ENCODE measurements around the gene DCP2. TPM values are rescaled to one million over a fixed set of nuclear protein-coding genes. Genes with fewer than 3 reads are reported as not detected.

DCP2 gene
- total RNA-seq, 1 donor from 2014 or later = 39.7 TPM

DNA sequence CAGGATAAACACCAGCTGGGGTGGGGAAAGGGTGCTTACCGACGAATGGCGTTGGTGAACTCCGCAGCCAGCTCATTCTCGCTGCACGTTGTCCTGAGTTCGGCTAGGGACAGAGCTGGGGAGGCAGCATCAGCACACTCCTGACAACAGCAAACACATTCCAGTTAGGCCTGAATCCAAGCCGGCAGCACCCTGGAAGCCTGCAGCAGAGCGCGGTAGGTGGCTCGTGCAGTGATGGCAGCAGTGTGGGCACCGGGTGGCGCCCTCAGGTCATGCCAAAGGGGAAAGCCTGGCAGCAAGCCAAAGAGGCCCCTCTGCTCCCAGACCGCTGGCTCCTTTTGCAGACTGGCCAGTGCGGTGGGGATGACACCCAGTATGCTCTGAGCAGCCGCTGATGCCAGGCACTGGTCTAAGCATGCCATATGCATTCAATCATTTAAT is 66.9 kb downstream of the DCP2 start:
- Mint-ChIP-seq H3K9me3 (ENCODE audit: unreplicated experiment) (no peaks in the 10 kb centered on the region), H3K27ac (ENCODE audit: unreplicated experiment) (no peak overlapping the region), H3K4me3 (ENCODE audit: unreplicated experiment) (no peak overlapping the region), H3K4me1 (ENCODE audit: unreplicated experiment) (peaks cover 4% of the 10 kb centered on the region), H3K36me3 (ENCODE audit: unreplicated experiment) (peaks cover 5% of the 10 kb centered on the region), H3K27me3 (ENCODE audit: unreplicated experiment) (no peaks in the 10 kb centered on the region)
- TF ChIP-seq, protein P1, sequence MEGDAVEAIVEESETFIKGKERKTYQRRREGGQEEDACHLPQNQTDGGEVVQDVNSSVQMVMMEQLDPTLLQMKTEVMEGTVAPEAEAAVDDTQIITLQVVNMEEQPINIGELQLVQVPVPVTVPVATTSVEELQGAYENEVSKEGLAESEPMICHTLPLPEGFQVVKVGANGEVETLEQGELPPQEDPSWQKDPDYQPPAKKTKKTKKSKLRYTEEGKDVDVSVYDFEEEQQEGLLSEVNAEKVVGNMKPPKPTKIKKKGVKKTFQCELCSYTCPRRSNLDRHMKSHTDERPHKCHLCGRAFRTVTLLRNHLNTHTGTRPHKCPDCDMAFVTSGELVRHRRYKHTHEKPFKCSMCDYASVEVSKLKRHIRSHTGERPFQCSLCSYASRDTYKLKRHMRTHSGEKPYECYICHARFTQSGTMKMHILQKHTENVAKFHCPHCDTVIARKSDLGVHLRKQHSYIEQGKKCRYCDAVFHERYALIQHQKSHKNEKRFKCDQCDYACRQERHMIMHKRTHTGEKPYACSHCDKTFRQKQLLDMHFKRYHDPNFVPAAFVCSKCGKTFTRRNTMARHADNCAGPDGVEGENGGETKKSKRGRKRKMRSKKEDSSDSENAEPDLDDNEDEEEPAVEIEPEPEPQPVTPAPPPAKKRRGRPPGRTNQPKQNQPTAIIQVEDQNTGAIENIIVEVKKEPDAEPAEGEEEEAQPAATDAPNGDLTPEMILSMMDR (IDR thresholded peaks at IDR 0.05) = peak; percentile 42
- DNase-seq (ENCODE audit: extremely low spot score, unreplicated experiment) = peak; percentile 84

DNA sequence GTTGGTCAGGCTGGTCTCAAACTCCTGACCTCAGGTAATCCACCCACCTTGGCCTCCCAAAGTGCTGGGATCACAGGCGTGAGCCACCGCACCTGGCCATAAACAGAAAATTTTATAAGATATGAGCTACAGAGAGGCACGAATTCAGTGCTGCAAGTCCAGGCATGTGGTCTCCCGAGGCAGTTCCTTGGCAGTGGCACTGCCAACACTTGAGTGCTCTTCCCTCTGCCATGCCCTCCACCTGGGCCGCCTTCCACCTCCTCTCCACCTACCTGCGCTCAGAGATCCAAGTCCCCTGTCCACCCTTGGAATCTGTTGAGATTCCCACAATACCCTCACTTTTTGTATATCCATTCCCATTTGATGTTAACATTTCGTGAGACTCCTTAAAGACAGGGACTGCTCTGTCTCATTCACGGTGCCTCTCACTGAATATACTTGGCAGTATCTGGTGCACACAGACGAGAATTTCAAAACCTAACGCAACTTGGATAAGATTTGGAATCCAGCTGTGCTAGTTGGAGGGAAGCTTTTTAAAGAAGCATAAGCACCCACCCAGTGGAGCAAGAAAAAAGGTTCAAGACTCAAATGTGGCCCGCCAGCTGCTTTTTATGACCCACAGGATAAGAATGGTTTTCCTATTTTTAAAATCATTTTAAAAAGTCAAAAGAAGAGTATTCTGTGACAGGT is 68.3 kb downstream of the DCP2 start:
- DNase-seq (ENCODE audit: extremely low spot score, unreplicated experiment) = peak; percentile 40
- Mint-ChIP-seq H3K27me3 (ENCODE audit: unreplicated experiment) (no peaks in the 10 kb centered on the region), H3K36me3 (ENCODE audit: unreplicated experiment) (peaks cover 5% of the 10 kb centered on the region), H3K4me3 (ENCODE audit: unreplicated experiment) (no peak overlapping the region), H3K27ac (ENCODE audit: unreplicated experiment) (no peak overlapping the region), H3K4me1 (ENCODE audit: unreplicated experiment) (peaks cover 4% of the 10 kb centered on the region), H3K9me3 (ENCODE audit: unreplicated experiment) (no peaks in the 10 kb centered on the region)
- TF ChIP-seq, protein P1 (IDR thresholded peaks at IDR 0.05) = no peak

DNA sequence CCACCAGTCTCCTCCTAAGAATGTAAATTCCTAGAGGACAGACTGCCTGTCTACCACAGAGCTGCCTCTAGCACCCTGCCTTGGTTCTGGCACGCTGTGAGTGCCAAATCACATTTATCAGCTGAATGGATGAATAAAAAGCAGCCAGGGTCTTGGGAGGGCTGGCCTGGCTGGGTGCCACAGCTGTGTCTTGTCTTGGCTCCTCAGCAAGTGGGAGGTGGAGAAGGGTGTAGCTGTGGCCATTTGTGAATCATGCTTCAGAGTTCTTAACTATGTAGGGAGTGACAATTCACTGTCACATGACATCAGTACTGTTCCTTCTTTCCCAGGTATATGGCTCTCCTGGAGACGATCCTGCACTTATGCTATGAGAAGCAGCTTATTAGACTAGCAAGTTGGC is 70.6 kb downstream of the DCP2 start:
- TF ChIP-seq, protein P1 (IDR thresholded peaks at IDR 0.05) = no peak
- Mint-ChIP-seq H3K4me3 (ENCODE audit: unreplicated experiment) (no peak overlapping the region), H3K9me3 (ENCODE audit: unreplicated experiment) (no peaks in the 10 kb centered on the region), H3K27me3 (ENCODE audit: unreplicated experiment) (no peaks in the 10 kb centered on the region), H3K4me1 (ENCODE audit: unreplicated experiment) (peaks cover 15% of the 10 kb centered on the region), H3K27ac (ENCODE audit: unreplicated experiment) (no peak overlapping the region), H3K36me3 (ENCODE audit: unreplicated experiment) (peaks cover 5% of the 10 kb centered on the region)
- DNase-seq (ENCODE audit: extremely low spot score, unreplicated experiment) = no peak

DNA sequence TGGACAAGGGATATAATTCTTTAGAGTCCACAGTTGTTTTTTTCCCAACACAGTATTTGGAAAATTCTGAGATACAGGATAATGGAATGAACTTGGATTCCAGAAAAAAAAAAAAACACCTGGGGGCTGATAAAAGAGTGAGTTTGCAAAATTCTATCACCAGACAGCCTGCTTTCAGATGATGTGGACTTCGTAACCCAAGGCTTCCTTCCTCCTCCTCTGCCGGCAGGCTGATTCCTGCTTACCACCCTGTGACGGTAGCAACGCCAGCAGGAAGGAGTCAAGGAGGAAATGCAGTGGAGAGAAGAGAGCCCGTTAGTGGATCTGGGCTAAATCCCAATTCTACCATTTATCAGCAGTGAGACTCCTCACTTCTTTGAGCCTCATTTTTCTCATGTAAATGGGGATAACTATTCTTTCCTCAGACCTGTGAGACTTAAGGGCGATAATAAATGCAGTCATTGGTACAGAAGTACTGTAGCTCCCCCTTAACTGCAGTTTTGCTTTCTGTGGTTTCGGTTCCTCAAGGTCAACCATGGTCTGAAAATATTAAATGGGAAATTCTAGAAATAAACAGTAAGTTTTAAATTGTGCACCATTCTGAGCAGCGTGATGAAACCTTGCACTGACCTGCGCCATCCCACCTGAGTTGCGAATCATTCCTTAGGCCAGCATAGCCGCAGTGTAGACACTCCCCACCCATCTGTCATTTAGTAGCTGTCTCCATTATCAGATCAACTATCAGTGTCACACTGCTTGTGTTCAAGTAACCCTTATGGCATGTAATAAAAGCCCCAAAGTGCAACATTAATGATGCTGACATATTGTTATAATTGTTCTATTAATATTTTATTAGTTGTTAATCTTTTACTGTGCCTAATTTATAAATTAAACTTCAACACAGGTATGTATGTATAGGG is 71.4 kb downstream of the DCP2 start:
- no peaks in the 10 kb centered on the region for H3K9me3 Mint-ChIP-seq (ENCODE audit: unreplicated experiment)
- no peak for DNase-seq (ENCODE audit: extremely low spot score, unreplicated experiment)
- H3K4me1 Mint-ChIP-seq (ENCODE audit: unreplicated experiment) = peaks cover 15% of the 10 kb centered on the region
- H3K36me3 Mint-ChIP-seq (ENCODE audit: unreplicated experiment) = peaks cover 5% of the 10 kb centered on the region
- no peak overlapping the region for H3K4me3 Mint-ChIP-seq (ENCODE audit: unreplicated experiment)
- TF ChIP-seq, protein P1 (IDR thresholded peaks at IDR 0.05) = no peak
- H3K27me3 Mint-ChIP-seq (ENCODE audit: unreplicated experiment) = no peaks in the 10 kb centered on the region
- no peak overlapping the region for H3K27ac Mint-ChIP-seq (ENCODE audit: unreplicated experiment)

DNA sequence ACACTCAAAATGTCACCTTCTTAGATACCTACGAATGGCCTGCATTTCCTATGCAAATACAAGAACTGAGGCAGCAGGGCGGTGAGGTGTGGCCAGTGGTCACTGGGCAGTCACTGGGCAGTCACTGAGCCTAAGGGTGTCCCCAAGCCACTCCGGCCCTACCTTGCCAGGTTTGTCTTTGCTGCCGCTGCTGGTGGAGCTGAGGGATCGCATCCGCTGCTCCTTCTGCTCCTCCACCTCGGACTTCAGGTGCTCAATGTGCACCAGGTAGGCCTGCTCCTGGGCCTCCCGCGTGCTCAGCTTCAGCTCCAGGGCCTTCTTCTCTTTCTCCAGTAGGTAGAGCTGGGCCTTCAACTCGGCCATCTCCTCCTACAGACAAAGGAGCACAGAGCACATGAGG is 72.3 kb downstream of the DCP2 start:
- Mint-ChIP-seq H3K9me3 (ENCODE audit: unreplicated experiment) (no peaks in the 10 kb centered on the region), H3K4me1 (ENCODE audit: unreplicated experiment) (peaks cover 15% of the 10 kb centered on the region), H3K27ac (ENCODE audit: unreplicated experiment) (no peak overlapping the region), H3K27me3 (ENCODE audit: unreplicated experiment) (no peaks in the 10 kb centered on the region), H3K36me3 (ENCODE audit: unreplicated experiment) (peaks cover 7% of the 10 kb centered on the region), H3K4me3 (ENCODE audit: unreplicated experiment) (no peak overlapping the region)
- DNase-seq (ENCODE audit: extremely low spot score, unreplicated experiment) = no peak
- TF ChIP-seq, protein P1 (IDR thresholded peaks at IDR 0.05) = no peak

Measured in osteocyte (in vitro differentiated cells).